Gastroesophageal sphincter (tissue), 4 donors: ENCODE measurements around the gene HDAC10. TPM values are rescaled to one million over a fixed set of nuclear protein-coding genes. Genes with fewer than 3 reads are reported as not detected.

Experiments used
- ATAC-seq: fragments of 150-250 bp; one replicate; pipeline ENCODE4 v1.9.1; 2016; ENCODE audit warnings: mild to moderate bottlenecking, moderate library complexity
- H3K27ac ChIP-seq, 4 donors: fragments of 200-600 bp; sonication (generic) in 3 of 4; 1 replicate in 3 of 4; 2 replicates in 1 of 4; pipeline ENCODE4 v1.5.1; 2016 to 2019
- H3K27me3 ChIP-seq: fragments of 200-600 bp; sonication (generic); one replicate; pipeline ENCODE4 v1.5.1; 2019
- H3K36me3 ChIP-seq, 2 donors: fragments of 200-600 bp; sonication (generic); one replicate each; pipeline ENCODE4 v1.5.1; 2019; ENCODE audit warnings: control low read depth in 1 of 2
- H3K4me1 ChIP-seq, 3 donors: fragments of 200-600 bp; sonication (generic); 1 replicate in 2 of 3; 2 replicates in 1 of 3; pipeline ENCODE4 v1.5.1; 2016 to 2019; ENCODE audit warnings: control low read depth in 2 of 3
- H3K4me3 ChIP-seq, 2 donors: fragments of 200-600 bp; sonication (generic); one replicate each; pipeline ENCODE4 v1.5.1; 2019; ENCODE audit warnings: mild to moderate bottlenecking in 1 of 2, moderate library complexity in 1 of 2
- H3K9me3 ChIP-seq, 3 donors: fragments of 200-600 bp; sonication (generic); one replicate each; pipeline ENCODE4 v1.5.1; 2017 to 2019; ENCODE audit warnings: control low read depth in 2 of 3
- EP300 ChIP-seq: sonication (generic); formaldehyde crosslinking; IDR thresholded peaks from one replicate; pipeline ENCODE4 v1.6.1; 2017; ENCODE audit warnings: antibody characterized with exemption, mild to moderate bottlenecking
- POLR2A ChIP-seq, 2 donors: fragments of 450-650 bp; IDR thresholded peaks; one replicate each; pipeline ENCODE4 v1.6.1; 2017; ENCODE audit warnings: antibody characterized with exemption in 2 of 2, mild to moderate bottlenecking in 2 of 2, moderate library complexity in 1 of 2
- POLR2AphosphoS5 ChIP-seq: sonication (generic); formaldehyde crosslinking; IDR thresholded peaks from one replicate; pipeline ENCODE4 v1.6.1; 2017; ENCODE audit warnings: antibody characterized with exemption
- WGBS, 2 donors: methylation state at CpG; one replicate each; pipeline ENCODE4 v1.1.5; 2018; ENCODE audit warnings: low coverage in 1 of 2; 5-methylcytosine and 5-hydroxymethylcytosine counted together
- total RNA-seq, 4 donors: library from RNA; depleted of rRNA; stranded (reverse); fragments of >200 nt; gene quantifications; one replicate each; pipeline ENCODE4 v1.1.0, GENCODE V29; 2016
- TF ChIP-seq, protein P1 (sequence below), 4 experiments: fragments of 200-600 bp in 2 of 4; fragments of 450-650 bp in 2 of 4; sonication (generic) in 1 of 4; IDR thresholded peaks; one replicate each; pipeline ENCODE4 v1.5.1; 2017 to 2019; ENCODE audit warnings: antibody characterized with exemption in 4 of 4, mild to moderate bottlenecking in 2 of 4, moderate library complexity in 2 of 4

Gene HDAC10
- total RNA-seq, 4 donors from 2014 or later: 9.4 to 24.7 (median 12.5) TPM

DNA sequence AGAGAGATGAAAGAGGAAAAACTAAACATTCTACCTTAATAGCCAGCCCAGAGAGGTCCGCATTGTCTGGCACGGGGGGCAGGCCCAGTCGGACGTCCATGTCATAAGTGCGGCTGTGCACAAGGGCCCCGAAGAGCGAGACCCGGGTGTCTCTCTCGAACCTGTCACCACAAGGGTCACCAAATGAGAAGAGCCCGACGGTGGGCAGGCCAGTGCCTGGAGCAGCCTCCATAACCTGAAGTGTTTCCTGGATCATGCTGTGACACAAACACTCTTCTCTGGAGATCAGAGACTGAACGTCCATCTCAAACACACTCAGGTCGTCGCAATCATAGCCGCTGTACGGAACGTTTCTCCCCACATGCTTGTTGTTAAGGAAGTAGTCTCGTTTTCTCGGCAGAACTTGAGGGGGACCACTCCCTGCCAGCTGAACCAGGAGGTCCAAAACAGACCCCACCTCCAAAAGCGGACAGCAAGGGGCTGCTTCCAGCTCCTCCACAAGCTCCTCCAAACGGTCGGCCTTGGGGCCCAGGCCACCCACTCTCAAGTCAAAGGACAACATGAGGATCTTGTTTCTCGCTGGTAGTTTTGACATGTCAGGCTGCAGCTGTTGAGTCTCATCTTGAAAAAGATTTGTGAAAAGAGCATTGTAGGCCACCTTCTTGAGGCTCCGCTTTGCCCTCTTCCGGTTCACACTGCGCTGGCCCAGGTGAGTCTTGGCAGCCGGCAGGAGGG, 7.2 kb downstream of the HDAC10 start:
- WGBS, 2 donors: 5 to 24% methylated on average over 8 to 21 of the region's 27 CpGs
- H3K4me3 ChIP-seq: peak overlapping the region; percentile 84 to 92
- ATAC-seq: no peak
- peaks cover 0 to 44% of the 10 kb centered on the region in 2 donors for H3K36me3 ChIP-seq
- no peaks in the 10 kb centered on the region for H3K9me3 ChIP-seq
- H3K27me3 ChIP-seq: no peaks in the 10 kb centered on the region
- H3K27ac ChIP-seq: peak overlapping the region; percentile 86 to 96 (median 92)
- peaks cover 0 to 75% (median 30%) of the 10 kb centered on the region in 3 donors for H3K4me1 ChIP-seq
- TF ChIP-seq POLR2A (IDR thresholded peaks at IDR 0.05) (no peak), EP300 (no peak), POLR2AphosphoS5 (no peak)
- TF ChIP-seq, protein P1, sequence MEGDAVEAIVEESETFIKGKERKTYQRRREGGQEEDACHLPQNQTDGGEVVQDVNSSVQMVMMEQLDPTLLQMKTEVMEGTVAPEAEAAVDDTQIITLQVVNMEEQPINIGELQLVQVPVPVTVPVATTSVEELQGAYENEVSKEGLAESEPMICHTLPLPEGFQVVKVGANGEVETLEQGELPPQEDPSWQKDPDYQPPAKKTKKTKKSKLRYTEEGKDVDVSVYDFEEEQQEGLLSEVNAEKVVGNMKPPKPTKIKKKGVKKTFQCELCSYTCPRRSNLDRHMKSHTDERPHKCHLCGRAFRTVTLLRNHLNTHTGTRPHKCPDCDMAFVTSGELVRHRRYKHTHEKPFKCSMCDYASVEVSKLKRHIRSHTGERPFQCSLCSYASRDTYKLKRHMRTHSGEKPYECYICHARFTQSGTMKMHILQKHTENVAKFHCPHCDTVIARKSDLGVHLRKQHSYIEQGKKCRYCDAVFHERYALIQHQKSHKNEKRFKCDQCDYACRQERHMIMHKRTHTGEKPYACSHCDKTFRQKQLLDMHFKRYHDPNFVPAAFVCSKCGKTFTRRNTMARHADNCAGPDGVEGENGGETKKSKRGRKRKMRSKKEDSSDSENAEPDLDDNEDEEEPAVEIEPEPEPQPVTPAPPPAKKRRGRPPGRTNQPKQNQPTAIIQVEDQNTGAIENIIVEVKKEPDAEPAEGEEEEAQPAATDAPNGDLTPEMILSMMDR (IDR thresholded peaks at IDR 0.05): no peak

DNA sequence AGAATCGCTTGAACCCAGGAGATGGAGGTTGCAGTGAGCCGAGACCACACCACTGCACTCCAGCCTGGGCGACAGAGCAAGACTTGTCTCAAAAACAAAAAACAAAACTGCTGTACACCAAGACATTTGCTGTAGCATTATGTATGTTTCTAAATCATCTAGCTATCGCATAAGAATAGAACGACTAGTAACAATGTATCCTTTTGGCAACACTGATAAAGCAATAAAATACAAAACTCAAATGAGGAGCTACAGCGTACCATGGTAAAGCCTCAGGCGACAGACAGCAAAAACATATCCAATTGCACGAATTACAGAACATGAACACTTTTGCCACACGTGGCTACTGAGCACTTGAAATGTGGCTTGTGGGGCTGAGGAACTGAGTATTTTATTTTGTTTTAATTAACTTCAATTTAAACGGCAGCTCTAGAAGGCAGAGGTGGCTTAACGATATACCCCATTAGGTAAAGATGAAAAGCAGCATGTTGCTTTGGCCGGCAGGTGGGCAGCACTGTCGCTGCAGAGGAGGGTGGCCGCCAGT, 8.6 kb downstream of the HDAC10 start:
- no peaks in the 10 kb centered on the region for H3K9me3 ChIP-seq

DNA sequence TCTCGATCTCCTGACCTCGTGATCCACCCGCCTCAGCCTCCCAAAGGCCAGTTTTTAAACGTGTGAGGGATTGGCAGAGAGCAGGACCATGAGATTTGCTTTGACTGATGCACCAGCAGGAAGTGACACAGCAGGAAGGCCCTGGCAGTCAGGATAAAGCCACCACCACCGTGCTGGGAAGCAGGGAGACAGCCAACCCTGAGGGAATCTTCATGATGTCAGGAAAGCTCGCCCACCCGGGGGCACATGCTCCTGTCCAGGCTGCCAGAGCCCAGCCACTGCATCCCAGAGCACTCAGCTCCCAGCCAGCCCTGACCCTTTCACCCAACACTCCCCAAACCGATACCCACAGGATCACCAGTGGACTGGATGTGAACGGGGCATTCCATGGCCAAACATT, 12.3 kb downstream of the HDAC10 start:
- TF ChIP-seq POLR2A (IDR thresholded peaks at IDR 0.05) (no peak), EP300 (no peak), POLR2AphosphoS5 (no peak)
- TF ChIP-seq, protein P1 (IDR thresholded peaks at IDR 0.05): no peak
- peaks cover 0 to 54% of the 10 kb centered on the region in 2 donors for H3K36me3 ChIP-seq
- H3K27me3 ChIP-seq: no peaks in the 10 kb centered on the region
- H3K4me1 ChIP-seq: peaks cover 0 to 35% (median 21%) of the 10 kb centered on the region in 3 donors
- no peaks in the 10 kb centered on the region for H3K9me3 ChIP-seq
- 83% methylated on average over 5 of the region's 9 CpGs; no CpG with 5 or more reads in 1 of the 2 donors for WGBS, 2 donors
- no peak for ATAC-seq
- H3K4me3 ChIP-seq: no peak overlapping the region
- no peak overlapping the region for H3K27ac ChIP-seq

More for the DNA sequence above, 8.6 kb downstream of the HDAC10 start:
- no peak for ATAC-seq
- peak overlapping the region; percentile 84 to 92 for H3K4me3 ChIP-seq
- H3K27ac ChIP-seq: peak overlapping the region in 1 of 4 donors; percentile 8
- H3K27me3 ChIP-seq: no peaks in the 10 kb centered on the region
- H3K36me3 ChIP-seq: peaks cover 0 to 50% of the 10 kb centered on the region in 2 donors
- TF ChIP-seq, protein P1 (IDR thresholded peaks at IDR 0.05): no peak
- no peak for TF ChIP-seq EP300
- TF ChIP-seq POLR2AphosphoS5: no peak
- no peak for TF ChIP-seq POLR2A (IDR thresholded peaks at IDR 0.05)
- peaks cover 0 to 61% (median 30%) of the 10 kb centered on the region in 3 donors for H3K4me1 ChIP-seq
- WGBS, 2 donors: 50 to 55% methylated on average over 12 of the region's 14 CpGs

DNA sequence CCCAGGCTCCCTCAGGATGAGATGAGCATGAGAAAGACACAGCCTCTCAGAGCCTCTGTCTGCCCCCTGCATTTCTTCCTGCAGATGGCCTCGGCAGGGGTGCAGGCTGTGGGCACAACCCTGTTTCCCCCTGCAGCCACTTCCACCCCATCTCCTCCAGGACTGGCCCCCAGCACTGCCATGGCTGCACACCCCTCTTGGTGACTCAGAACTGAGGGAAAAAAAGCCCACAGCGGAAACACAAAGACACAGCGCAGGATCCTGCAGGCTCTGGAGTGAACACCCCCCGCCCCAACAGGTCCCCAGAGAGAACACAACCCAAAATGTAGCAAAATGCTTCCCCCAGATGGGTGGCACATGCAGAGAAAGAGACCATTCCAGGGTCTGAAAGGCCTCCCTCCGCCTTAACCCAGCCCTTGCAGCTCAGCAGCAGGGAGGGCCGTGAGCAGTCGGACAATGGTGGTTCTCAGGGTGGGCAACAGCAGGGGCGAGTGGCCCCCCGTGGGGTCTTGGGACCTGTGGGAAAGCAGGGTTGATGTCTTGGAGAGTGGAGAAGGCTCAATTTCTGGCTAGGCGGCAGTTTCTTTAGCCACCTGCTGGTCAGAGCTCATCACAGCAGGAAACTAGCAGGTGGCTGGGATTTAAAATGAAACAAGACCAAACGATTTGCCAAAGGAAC, 14.2 kb downstream of the HDAC10 start:
- Histone ChIP-seq H3K4me3 (no peak overlapping the region), H3K27ac (no peak overlapping the region), H3K4me1 (peaks cover 0 to 17% (median 7%) of the 10 kb centered on the region in 3 donors), H3K27me3 (no peaks in the 10 kb centered on the region), H3K9me3 (no peaks in the 10 kb centered on the region), H3K36me3 (peaks cover 0 to 72% of the 10 kb centered on the region in 2 donors)
- no peak for TF ChIP-seq POLR2AphosphoS5
- TF ChIP-seq, protein P1 (IDR thresholded peaks at IDR 0.05): peak in 1 of 4 experiments; percentile 12
- TF ChIP-seq POLR2A (IDR thresholded peaks at IDR 0.05): no peak
- no peak for ATAC-seq
- 94 to 100% methylated on average over 1 to 3 of the region's 11 CpGs for WGBS, 2 donors
